ENCODE results near the gene CTNNA3. TPM values are rescaled to one million over a fixed set of nuclear protein-coding genes. Genes with fewer than 3 reads are reported as not detected.
A peak's percentile ranks its signal among the peaks of the same experiment; 100 is the strongest.

The CTNNA3 gene
- total RNA-seq, 1 donor from 2014 or later, result 159 TPM

DNA sequence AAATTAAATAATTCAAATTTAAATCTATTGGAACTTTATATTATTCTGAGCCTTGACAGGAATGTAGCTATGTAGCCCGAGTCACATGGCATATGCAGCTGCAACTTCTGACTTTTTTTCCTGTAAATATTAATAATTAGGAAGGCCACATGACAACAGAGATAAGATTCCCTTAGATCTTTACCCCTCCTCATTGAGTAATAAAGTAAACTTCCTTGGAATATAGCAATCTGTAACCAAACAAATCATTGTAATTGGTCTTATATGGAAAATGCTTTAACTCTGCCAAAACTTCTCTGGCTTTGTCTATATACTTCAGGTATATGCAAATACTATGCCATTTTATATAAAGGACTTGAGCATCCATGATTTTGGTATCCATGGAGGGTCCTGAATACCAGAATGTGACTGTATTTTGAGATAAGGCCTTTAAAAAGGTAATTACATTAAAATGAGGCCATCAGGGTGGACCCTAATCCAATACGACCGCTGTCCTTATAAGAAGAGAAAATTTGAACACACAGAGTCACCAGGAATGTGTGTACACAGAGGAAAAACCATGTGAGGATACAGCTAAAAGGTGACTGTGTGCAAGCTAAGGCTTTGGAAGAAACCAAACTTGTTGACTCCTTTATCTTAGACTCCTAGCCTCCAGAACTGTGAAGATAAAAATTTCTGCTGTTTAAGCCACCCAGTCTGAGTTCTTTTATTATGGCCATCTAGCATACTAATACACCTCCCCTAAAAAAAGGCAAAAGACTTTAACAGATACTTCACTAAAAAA is 222.0 kb downstream of the CTNNA3 start:
- no peak for DNase-seq
- intact Hi-C loops (cut with micrococcal nuclease), result no loop called here

GRCh38 chr10:67471022-67471421 is 225.0 kb downstream of the CTNNA3 start:
- no peak overlapping the region for H3K27ac ChIP-seq (replicated peaks)
- no peak for DNase-seq
- no peaks in the 10 kb centered on the region for H3K27me3 ChIP-seq (ENCODE audit: low read depth)
- H3K4me3 ChIP-seq, result no peak overlapping the region
- H3K36me3 ChIP-seq, result no peaks in the 10 kb centered on the region
- intact Hi-C loops (cut with micrococcal nuclease), result no loop called here
- TF ChIP-seq, protein P1, sequence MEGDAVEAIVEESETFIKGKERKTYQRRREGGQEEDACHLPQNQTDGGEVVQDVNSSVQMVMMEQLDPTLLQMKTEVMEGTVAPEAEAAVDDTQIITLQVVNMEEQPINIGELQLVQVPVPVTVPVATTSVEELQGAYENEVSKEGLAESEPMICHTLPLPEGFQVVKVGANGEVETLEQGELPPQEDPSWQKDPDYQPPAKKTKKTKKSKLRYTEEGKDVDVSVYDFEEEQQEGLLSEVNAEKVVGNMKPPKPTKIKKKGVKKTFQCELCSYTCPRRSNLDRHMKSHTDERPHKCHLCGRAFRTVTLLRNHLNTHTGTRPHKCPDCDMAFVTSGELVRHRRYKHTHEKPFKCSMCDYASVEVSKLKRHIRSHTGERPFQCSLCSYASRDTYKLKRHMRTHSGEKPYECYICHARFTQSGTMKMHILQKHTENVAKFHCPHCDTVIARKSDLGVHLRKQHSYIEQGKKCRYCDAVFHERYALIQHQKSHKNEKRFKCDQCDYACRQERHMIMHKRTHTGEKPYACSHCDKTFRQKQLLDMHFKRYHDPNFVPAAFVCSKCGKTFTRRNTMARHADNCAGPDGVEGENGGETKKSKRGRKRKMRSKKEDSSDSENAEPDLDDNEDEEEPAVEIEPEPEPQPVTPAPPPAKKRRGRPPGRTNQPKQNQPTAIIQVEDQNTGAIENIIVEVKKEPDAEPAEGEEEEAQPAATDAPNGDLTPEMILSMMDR (IDR thresholded peaks at IDR 0.05; ENCODE audit: borderline replicate concordance), result no peak
- no peaks in the 10 kb centered on the region for H3K9me3 ChIP-seq (replicated peaks)
- peaks cover 5% of the 10 kb centered on the region for H3K4me1 ChIP-seq

More for the DNA sequence above, 222.0 kb downstream of the CTNNA3 start:
- H3K27me3 ChIP-seq (ENCODE audit: low read depth), result no peaks in the 10 kb centered on the region
- no peaks in the 10 kb centered on the region for H3K36me3 ChIP-seq
- H3K27ac ChIP-seq (replicated peaks), result no peak overlapping the region
- TF ChIP-seq, protein P1 (IDR thresholded peaks at IDR 0.05; ENCODE audit: borderline replicate concordance), result no peak
- H3K9me3 ChIP-seq (replicated peaks), result peaks cover 23% of the 10 kb centered on the region
- peaks cover 5% of the 10 kb centered on the region for H3K4me1 ChIP-seq
- H3K4me3 ChIP-seq, result no peak overlapping the region

DNA sequence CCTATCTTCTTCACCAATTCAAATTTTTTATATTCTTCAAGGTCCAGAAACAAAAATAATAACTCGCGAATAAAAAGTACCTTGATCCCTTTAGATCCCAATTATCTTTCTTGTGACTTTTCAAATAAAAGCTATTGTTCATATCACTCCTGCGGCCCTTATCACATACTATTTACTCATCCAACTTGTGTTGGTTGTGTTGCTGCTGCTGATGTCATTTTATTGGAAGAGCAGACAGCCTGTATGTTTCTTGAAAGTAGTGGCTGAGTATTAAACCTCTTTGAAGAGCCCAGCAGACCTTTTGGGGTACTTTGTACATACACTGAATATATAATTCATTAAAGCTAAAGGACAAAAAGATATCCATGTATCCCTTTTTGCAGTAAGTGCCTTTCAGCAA is 231.7 kb downstream of the CTNNA3 start:
- intact Hi-C loops (cut with micrococcal nuclease), result no loop called here
- Histone ChIP-seq H3K36me3 (no peaks in the 10 kb centered on the region), H3K27ac (replicated peaks) (no peak overlapping the region), H3K4me1 (peaks cover 7% of the 10 kb centered on the region), H3K4me3 (no peak overlapping the region), H3K9me3 (replicated peaks) (no peaks in the 10 kb centered on the region), H3K27me3 (ENCODE audit: low read depth) (no peaks in the 10 kb centered on the region)
- no peak for DNase-seq
- TF ChIP-seq, protein P1 (IDR thresholded peaks at IDR 0.05; ENCODE audit: borderline replicate concordance), result no peak

DNA sequence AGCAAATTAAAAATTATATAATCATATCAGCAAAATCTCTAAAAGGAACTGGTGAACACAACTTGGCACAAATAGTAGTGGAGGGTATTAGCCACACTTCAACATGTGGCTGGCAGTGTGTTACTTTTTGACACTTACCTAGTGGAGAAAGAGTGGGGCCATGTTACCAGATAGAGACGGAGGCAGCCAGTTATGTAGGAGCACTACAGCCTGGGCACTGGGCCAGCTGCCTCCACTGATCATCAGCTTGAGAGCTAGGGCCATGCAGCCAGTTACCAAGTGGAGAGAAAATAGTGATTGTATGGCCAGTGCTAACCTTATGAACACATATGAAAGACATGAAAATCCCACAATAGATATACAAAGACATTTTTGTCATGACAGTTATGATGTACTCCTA is 243.1 kb downstream of the CTNNA3 start:
- peaks cover 27% of the 10 kb centered on the region for H3K9me3 ChIP-seq (replicated peaks)
- H3K27me3 ChIP-seq (ENCODE audit: low read depth), result no peaks in the 10 kb centered on the region
- H3K36me3 ChIP-seq, result peaks cover 4% of the 10 kb centered on the region
- peak; percentile 41 for DNase-seq
- no peak overlapping the region for H3K27ac ChIP-seq (replicated peaks)
- TF ChIP-seq, protein P1 (IDR thresholded peaks at IDR 0.05; ENCODE audit: borderline replicate concordance), result no peak
- peaks cover 14% of the 10 kb centered on the region for H3K4me1 ChIP-seq
- intact Hi-C loops (cut with micrococcal nuclease), result no loop called here
- no peak overlapping the region for H3K4me3 ChIP-seq

DNA sequence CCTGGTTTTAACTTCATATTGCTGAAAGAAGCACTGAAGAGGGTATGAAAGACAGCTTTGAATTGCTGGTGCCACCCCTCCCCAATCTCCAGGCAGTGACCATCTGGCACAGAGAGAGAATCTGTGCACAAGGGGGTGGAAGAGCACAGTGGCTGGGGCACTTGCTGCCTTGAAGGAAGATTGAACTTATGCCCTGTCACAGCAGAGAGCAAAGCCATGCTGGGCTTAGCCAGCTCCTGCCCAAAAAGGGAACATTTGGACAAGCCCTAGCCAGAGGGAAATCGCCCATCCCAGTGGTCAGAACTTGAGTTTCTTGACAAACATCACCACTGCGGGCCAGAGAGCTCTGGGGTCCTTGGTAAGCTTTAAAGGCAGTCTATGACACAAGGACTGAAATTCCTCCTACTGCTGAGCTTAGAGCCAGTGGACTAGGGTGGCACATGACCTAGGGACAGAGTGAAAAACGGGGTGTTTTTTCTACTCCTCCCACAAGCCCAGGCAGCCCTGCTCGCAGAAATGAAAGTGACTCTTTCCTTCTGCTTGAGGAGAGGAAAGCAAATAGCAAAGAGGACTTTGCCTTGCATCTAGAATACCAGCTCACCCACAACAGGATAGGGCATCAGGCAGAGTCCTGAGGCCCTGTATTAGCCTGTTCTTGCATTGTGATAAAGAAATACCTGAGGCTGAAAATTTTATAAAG is 257.2 kb downstream of the CTNNA3 start:
- no peak for DNase-seq
- TF ChIP-seq, protein P1 (IDR thresholded peaks at IDR 0.05; ENCODE audit: borderline replicate concordance), result no peak
- H3K27ac ChIP-seq (replicated peaks), result no peak overlapping the region
- no peak overlapping the region for H3K4me3 ChIP-seq
- H3K27me3 ChIP-seq (ENCODE audit: low read depth), result no peaks in the 10 kb centered on the region
- no peaks in the 10 kb centered on the region for H3K36me3 ChIP-seq
- intact Hi-C loops (cut with micrococcal nuclease), result no loop called here
- peaks cover 13% of the 10 kb centered on the region for H3K4me1 ChIP-seq
- H3K9me3 ChIP-seq (replicated peaks), result peaks cover 26% of the 10 kb centered on the region
